Suprapubic skin (tissue), 4 donors: ENCODE measurements around the gene EXOC6. TPM values are rescaled to one million over a fixed set of nuclear protein-coding genes. Genes with fewer than 3 reads are reported as not detected.

ENCODE experiments used
- DNase-seq, 2 donors: peaks; one replicate each; pipeline ENCODE4 v3.0.0-alpha.2; 2019; ENCODE audit warnings: low spot score in 2 of 2
- H3K27ac ChIP-seq: fragments of 200-600 bp; sonication (generic); one replicate; pipeline ENCODE4 v1.5.1; 2019
- H3K27me3 ChIP-seq: fragments of 200-600 bp; sonication (generic); one replicate; pipeline ENCODE4 v1.5.1; 2019
- H3K36me3 ChIP-seq: fragments of 200-600 bp; sonication (generic); one replicate; pipeline ENCODE4 v1.5.1; 2019
- H3K4me1 ChIP-seq: fragments of 200-600 bp; sonication (generic); one replicate; pipeline ENCODE4 v1.5.1; 2019
- H3K4me3 ChIP-seq: fragments of 200-600 bp; sonication (generic); one replicate; pipeline ENCODE4 v1.5.1; 2019; ENCODE audit warnings: mild to moderate bottlenecking
- H3K9me3 ChIP-seq: fragments of 200-600 bp; sonication (generic); one replicate; pipeline ENCODE4 v1.5.1; 2019
- EP300 ChIP-seq: sonication (generic); formaldehyde crosslinking; IDR thresholded peaks from one replicate; pipeline ENCODE4 v1.6.1; 2017; ENCODE audit warnings: antibody characterized with exemption
- POLR2A ChIP-seq, 2 donors: fragments of 450-650 bp; IDR thresholded peaks; one replicate each; pipeline ENCODE4 v1.6.1; 2017; ENCODE audit warnings: antibody characterized with exemption in 2 of 2, mild to moderate bottlenecking in 2 of 2, moderate library complexity in 2 of 2
- POLR2AphosphoS5 ChIP-seq, 3 donors: sonication (generic); formaldehyde crosslinking; IDR thresholded peaks; one replicate each; pipeline ENCODE4 v1.6.1; 2017; ENCODE audit warnings: antibody characterized with exemption in 3 of 3
- WGBS: methylation state at CpG from one replicate; pipeline ENCODE4 v1.1.5; 2018; 5-methylcytosine and 5-hydroxymethylcytosine counted together
- total RNA-seq, 4 donors: library from RNA; depleted of rRNA; stranded (reverse); fragments of >200 nt; gene quantifications; one replicate each; pipeline ENCODE4 v1.1.0, GENCODE V29; 2016
- TF ChIP-seq, protein P1 (sequence below), 2 donors: fragments of 200-600 bp in 1 of 2; fragments of 450-650 bp in 1 of 2; sonication (generic) in 1 of 2; IDR thresholded peaks; one replicate each; pipeline ENCODE4 v1.5.1; 2016 to 2019; ENCODE audit warnings: antibody characterized with exemption in 2 of 2, mild to moderate bottlenecking in 1 of 2, moderate library complexity in 1 of 2

Gene EXOC6
- total RNA-seq, 4 donors from 2014 or later: 5.0 to 9.3 (median 8.3) TPM

GRCh38 chr10:92920866-92921265 is 72.5 kb downstream of the EXOC6 start:
- TF ChIP-seq, protein P1, sequence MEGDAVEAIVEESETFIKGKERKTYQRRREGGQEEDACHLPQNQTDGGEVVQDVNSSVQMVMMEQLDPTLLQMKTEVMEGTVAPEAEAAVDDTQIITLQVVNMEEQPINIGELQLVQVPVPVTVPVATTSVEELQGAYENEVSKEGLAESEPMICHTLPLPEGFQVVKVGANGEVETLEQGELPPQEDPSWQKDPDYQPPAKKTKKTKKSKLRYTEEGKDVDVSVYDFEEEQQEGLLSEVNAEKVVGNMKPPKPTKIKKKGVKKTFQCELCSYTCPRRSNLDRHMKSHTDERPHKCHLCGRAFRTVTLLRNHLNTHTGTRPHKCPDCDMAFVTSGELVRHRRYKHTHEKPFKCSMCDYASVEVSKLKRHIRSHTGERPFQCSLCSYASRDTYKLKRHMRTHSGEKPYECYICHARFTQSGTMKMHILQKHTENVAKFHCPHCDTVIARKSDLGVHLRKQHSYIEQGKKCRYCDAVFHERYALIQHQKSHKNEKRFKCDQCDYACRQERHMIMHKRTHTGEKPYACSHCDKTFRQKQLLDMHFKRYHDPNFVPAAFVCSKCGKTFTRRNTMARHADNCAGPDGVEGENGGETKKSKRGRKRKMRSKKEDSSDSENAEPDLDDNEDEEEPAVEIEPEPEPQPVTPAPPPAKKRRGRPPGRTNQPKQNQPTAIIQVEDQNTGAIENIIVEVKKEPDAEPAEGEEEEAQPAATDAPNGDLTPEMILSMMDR (IDR thresholded peaks at IDR 0.05): no peak
- TF ChIP-seq POLR2A (IDR thresholded peaks at IDR 0.05): no peak
- no peak for TF ChIP-seq EP300
- no peak for TF ChIP-seq POLR2AphosphoS5 (IDR thresholded peaks at IDR 0.05)
- H3K27ac ChIP-seq: no peak overlapping the region
- DNase-seq: no peak
- no peaks in the 10 kb centered on the region for H3K9me3 ChIP-seq
- H3K36me3 ChIP-seq: no peaks in the 10 kb centered on the region
- no peaks in the 10 kb centered on the region for H3K27me3 ChIP-seq
- H3K4me1 ChIP-seq: no peaks in the 10 kb centered on the region
- no peak overlapping the region for H3K4me3 ChIP-seq

DNA sequence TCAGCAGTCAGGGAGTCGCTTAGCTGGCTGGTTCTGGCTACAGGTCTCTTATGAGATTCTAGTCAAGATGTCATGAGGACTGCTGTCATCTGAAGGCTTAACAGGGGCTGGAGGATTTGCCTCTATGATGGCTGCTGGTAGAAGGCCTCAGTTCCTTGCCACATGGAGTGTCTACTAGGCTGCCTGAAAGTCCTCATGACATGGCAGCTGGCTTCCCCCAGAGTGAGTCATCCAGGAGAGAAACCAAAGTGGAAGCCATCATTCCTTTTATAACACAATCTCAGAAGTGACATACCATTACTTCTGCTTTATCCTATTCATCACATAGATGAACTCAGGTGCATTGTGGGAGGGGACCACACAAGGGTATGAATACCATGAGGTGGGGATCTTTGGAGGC is 75.1 kb downstream of the EXOC6 start:
- 94% methylated on average over 1 of the region's 1 CpG for WGBS
- H3K27ac ChIP-seq: no peak overlapping the region
- H3K36me3 ChIP-seq: no peaks in the 10 kb centered on the region
- H3K4me1 ChIP-seq: no peaks in the 10 kb centered on the region
- no peaks in the 10 kb centered on the region for H3K27me3 ChIP-seq
- no peak for DNase-seq
- TF ChIP-seq EP300 (no peak), POLR2AphosphoS5 (IDR thresholded peaks at IDR 0.05) (no peak), POLR2A (IDR thresholded peaks at IDR 0.05) (no peak)
- TF ChIP-seq, protein P1 (IDR thresholded peaks at IDR 0.05): no peak
- no peaks in the 10 kb centered on the region for H3K9me3 ChIP-seq
- H3K4me3 ChIP-seq: no peak overlapping the region

DNA sequence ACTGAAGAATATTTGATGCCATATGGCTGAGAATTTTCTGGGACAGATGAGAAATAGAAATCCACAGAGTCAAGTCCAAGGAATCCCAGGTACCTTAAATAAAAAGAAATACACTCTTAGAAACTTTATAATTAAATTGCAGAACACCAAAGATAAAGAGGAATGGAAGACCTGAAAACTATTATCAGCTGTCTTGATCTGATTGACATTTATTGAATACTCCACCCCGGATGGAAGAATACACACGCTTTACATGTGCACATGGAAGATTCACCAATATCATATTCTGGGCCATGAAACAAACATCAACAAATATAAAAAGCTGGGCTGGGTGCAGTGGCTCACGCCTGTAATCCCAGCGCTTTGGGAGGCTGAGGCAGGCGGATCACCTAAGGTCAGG is 81.6 kb downstream of the EXOC6 start:
- no peak for DNase-seq
- Histone ChIP-seq H3K4me3 (no peak overlapping the region), H3K27me3 (no peaks in the 10 kb centered on the region), H3K27ac (no peak overlapping the region), H3K9me3 (no peaks in the 10 kb centered on the region), H3K36me3 (peaks cover 4% of the 10 kb centered on the region), H3K4me1 (no peaks in the 10 kb centered on the region)
- 89% methylated on average over 5 of the region's 5 CpGs for WGBS
- no peak for TF ChIP-seq EP300
- no peak for TF ChIP-seq POLR2AphosphoS5 (IDR thresholded peaks at IDR 0.05)
- TF ChIP-seq POLR2A (IDR thresholded peaks at IDR 0.05): no peak
- TF ChIP-seq, protein P1 (IDR thresholded peaks at IDR 0.05): no peak

DNA sequence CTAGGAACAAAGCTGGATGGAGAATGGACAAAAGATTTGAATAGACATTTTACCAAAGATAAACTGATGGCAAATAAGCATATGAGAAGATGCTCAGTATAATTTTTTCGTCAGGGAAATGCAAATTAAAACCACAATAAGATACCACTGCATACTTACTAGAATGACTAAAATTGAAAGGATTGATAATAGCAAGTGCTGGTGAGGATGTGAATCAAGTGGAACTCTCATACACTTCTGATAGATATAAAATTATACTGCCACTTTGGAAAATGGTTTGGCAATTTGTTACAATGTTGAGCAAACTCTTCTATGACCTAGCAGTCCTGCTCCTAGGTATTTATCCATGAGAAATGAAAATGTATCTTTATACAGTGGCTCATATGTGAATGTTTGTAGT is 83.3 kb downstream of the EXOC6 start:
- 93% methylated on average over 1 of the region's 1 CpG for WGBS
- H3K9me3 ChIP-seq: no peaks in the 10 kb centered on the region
- TF ChIP-seq, protein P1 (IDR thresholded peaks at IDR 0.05): no peak
- no peak for TF ChIP-seq EP300
- no peak for TF ChIP-seq POLR2AphosphoS5 (IDR thresholded peaks at IDR 0.05)
- no peak for TF ChIP-seq POLR2A (IDR thresholded peaks at IDR 0.05)

DNA sequence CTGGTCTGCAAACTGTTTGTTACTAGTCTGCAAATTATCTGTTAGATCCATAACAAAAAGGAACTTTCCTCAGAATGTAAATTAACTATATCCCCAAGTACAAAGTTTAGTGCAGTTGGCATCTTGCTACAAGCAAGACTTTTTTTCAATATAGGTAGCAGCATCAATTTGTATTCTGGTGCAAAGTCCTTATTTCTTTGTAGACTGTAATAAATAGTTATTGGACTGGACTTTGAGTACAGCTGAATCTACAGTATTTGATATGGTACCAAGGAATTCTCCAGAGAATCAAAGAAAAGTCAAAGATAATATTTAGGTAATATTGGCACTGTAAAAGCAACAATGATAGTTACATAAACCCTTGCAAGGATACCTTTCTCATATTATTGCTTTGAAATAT is 89.6 kb downstream of the EXOC6 start:
- no peaks in the 10 kb centered on the region for H3K4me1 ChIP-seq
- TF ChIP-seq EP300 (no peak), POLR2AphosphoS5 (IDR thresholded peaks at IDR 0.05) (no peak), POLR2A (IDR thresholded peaks at IDR 0.05) (no peak)
- TF ChIP-seq, protein P1 (IDR thresholded peaks at IDR 0.05): no peak
- H3K9me3 ChIP-seq: no peaks in the 10 kb centered on the region
- no peak for DNase-seq
- no peaks in the 10 kb centered on the region for H3K27me3 ChIP-seq
- H3K27ac ChIP-seq: no peak overlapping the region
- H3K4me3 ChIP-seq: no peak overlapping the region
- peaks cover 3% of the 10 kb centered on the region for H3K36me3 ChIP-seq

More for the DNA sequence above, 83.3 kb downstream of the EXOC6 start:
- Histone ChIP-seq H3K4me3 (no peak overlapping the region), H3K27me3 (no peaks in the 10 kb centered on the region), H3K27ac (no peak overlapping the region), H3K36me3 (peaks cover 4% of the 10 kb centered on the region), H3K4me1 (no peaks in the 10 kb centered on the region)
- DNase-seq: no peak
